ENCODE measurements around the gene PCMT1. TPM values are rescaled to one million over a fixed set of nuclear protein-coding genes. Genes with fewer than 3 reads are reported as not detected.

The PCMT1 gene
- total and polyA plus RNA-seq, 12 donors, result 15.9 to 113 (median 61.4) TPM

GRCh38 chr6:149755300-149756260 is 6.0 kb downstream of the PCMT1 start:
- 86 to 89% (median 88%) methylated on average over 9 of the region's 9 CpGs for WGBS, 4 donors
- TF ChIP-seq CTCF (IDR thresholded peaks at IDR 0.05) (no peak), POLR2A (IDR thresholded peaks at IDR 0.05) (no peak)
- H3K27me3 ChIP-seq, result no peaks in the 10 kb centered on the region
- H3K4me1 ChIP-seq (replicated peaks in 1 of 2), result peaks cover 7 to 20% of the 10 kb centered on the region in 2 donors
- H3K4me3 ChIP-seq, result no peak overlapping the region
- intact Hi-C loops (cut with DNase I), result no loop called here
- no peak for DNase-seq
- H3K36me3 ChIP-seq (replicated peaks in 1 of 2), result no peaks in the 10 kb centered on the region
- H3K9me3 ChIP-seq (replicated peaks in 1 of 3), result no peaks in the 10 kb centered on the region
- H3K27ac ChIP-seq, result peak overlapping the region in 1 of 5 donors; percentile 2

- TF ChIP-seq CTCF (IDR thresholded peaks at IDR 0.05), result no peak
- TF ChIP-seq POLR2A (IDR thresholded peaks at IDR 0.05), result no peak
- Histone ChIP-seq H3K36me3 (replicated peaks in 1 of 2) (no peaks in the 10 kb centered on the region), H3K27me3 (no peaks in the 10 kb centered on the region), H3K27ac (no peak overlapping the region), H3K9me3 (replicated peaks in 1 of 3) (no peaks in the 10 kb centered on the region), H3K4me3 (no peak overlapping the region), H3K4me1 (replicated peaks in 1 of 2) (peaks cover 0 to 15% of the 10 kb centered on the region in 2 donors)
- DNase-seq, result no peak
- intact Hi-C loops (cut with DNase I), result no loop called here
- 89 to 98% (median 94%) methylated on average over 7 of the region's 7 CpGs for WGBS, 4 donors
Observed at GRCh38 chr6:149756261-149756636, 6.7 kb downstream of the PCMT1 start.

- Histone ChIP-seq H3K27ac (no peak overlapping the region), H3K27me3 (no peaks in the 10 kb centered on the region), H3K9me3 (replicated peaks in 1 of 3) (no peaks in the 10 kb centered on the region), H3K36me3 (replicated peaks in 1 of 2) (no peaks in the 10 kb centered on the region), H3K4me1 (replicated peaks in 1 of 2) (peaks cover 0 to 6% of the 10 kb centered on the region in 2 donors), H3K4me3 (no peak overlapping the region)
- no peak for DNase-seq
- 80 to 98% (median 87%) methylated on average over 1 of the region's 1 CpG for WGBS, 4 donors
- intact Hi-C loops (cut with DNase I), result no loop called here
- TF ChIP-seq POLR2A (IDR thresholded peaks at IDR 0.05), result no peak
- TF ChIP-seq CTCF (IDR thresholded peaks at IDR 0.05), result no peak
Observed at GRCh38 chr6:149761438-149761837, 11.9 kb downstream of the PCMT1 start.

- no peak for DNase-seq
- Histone ChIP-seq H3K4me1 (replicated peaks in 1 of 2) (peaks cover 0 to 6% of the 10 kb centered on the region in 2 donors), H3K36me3 (replicated peaks in 1 of 2) (no peaks in the 10 kb centered on the region), H3K4me3 (no peak overlapping the region), H3K27me3 (no peaks in the 10 kb centered on the region), H3K27ac (no peak overlapping the region), H3K9me3 (replicated peaks in 1 of 3) (no peaks in the 10 kb centered on the region)
- intact Hi-C loops (cut with DNase I), result no loop called here
- no peak for TF ChIP-seq POLR2A (IDR thresholded peaks at IDR 0.05)
- no peak for TF ChIP-seq CTCF (IDR thresholded peaks at IDR 0.05)
Observed at GRCh38 chr6:149763866-149764265, 14.3 kb downstream of the PCMT1 start.

All from adrenal gland (tissue), 12 donors.